ENCODE data around the gene SDK1.

SDK1 gene

GRCh38 chr7:3436746-3437145 is 135.7 kb downstream of the SDK1 start:
- Mint-ChIP-seq H3K4me1 (no peaks in the 10 kb centered on the region), H3K4me3 (no peak overlapping the region), H3K36me3 (ENCODE audit: insufficient read depth) (no peaks in the 10 kb centered on the region), H3K9me3 (no peaks in the 10 kb centered on the region), H3K27me3 (peaks cover 9% of the 10 kb centered on the region), H3K27ac (ENCODE audit: low read depth) (no peak overlapping the region)
- DNase-seq (ENCODE audit: low spot score in 2 of 2) (no peak), ATAC-seq (replicated peaks; ENCODE audit: extremely low read depth, poor library complexity, severe bottlenecking) (no peak)

GRCh38 chr7:3437467-3437866 is 136.4 kb downstream of the SDK1 start:
- no peak overlapping the region for H3K4me3 Mint-ChIP-seq
- no peaks in the 10 kb centered on the region for H3K4me1 Mint-ChIP-seq
- no peak overlapping the region for H3K27ac Mint-ChIP-seq (ENCODE audit: low read depth)
- H3K9me3 Mint-ChIP-seq, result no peaks in the 10 kb centered on the region
- H3K36me3 Mint-ChIP-seq (ENCODE audit: insufficient read depth), result no peaks in the 10 kb centered on the region
- no peak for DNase-seq (ENCODE audit: low spot score in 2 of 2)
- peaks cover 9% of the 10 kb centered on the region for H3K27me3 Mint-ChIP-seq
- no peak for ATAC-seq (replicated peaks; ENCODE audit: extremely low read depth, poor library complexity, severe bottlenecking)

- no peaks in the 10 kb centered on the region for H3K9me3 Mint-ChIP-seq
- no peak overlapping the region for H3K27ac Mint-ChIP-seq (ENCODE audit: low read depth)
- ATAC-seq (replicated peaks; ENCODE audit: extremely low read depth, poor library complexity, severe bottlenecking) (no peak), DNase-seq (ENCODE audit: low spot score in 2 of 2) (no peak)
- H3K4me3 Mint-ChIP-seq, result no peak overlapping the region
- H3K4me1 Mint-ChIP-seq, result no peaks in the 10 kb centered on the region
- peaks cover 5% of the 10 kb centered on the region for H3K27me3 Mint-ChIP-seq
- H3K36me3 Mint-ChIP-seq (ENCODE audit: insufficient read depth), result no peaks in the 10 kb centered on the region
Measured at GRCh38 chr7:3438352-3438751, 137.3 kb downstream of the SDK1 start.

GRCh38 chr7:3439333-3440030 is 138.4 kb downstream of the SDK1 start:
- H3K9me3 Mint-ChIP-seq, result no peaks in the 10 kb centered on the region
- H3K27me3 Mint-ChIP-seq, result peaks cover 8% of the 10 kb centered on the region
- H3K4me3 Mint-ChIP-seq, result no peak overlapping the region
- no peaks in the 10 kb centered on the region for H3K4me1 Mint-ChIP-seq
- no peaks in the 10 kb centered on the region for H3K36me3 Mint-ChIP-seq (ENCODE audit: insufficient read depth)
- no peak overlapping the region for H3K27ac Mint-ChIP-seq (ENCODE audit: low read depth)
- ATAC-seq (replicated peaks; ENCODE audit: extremely low read depth, poor library complexity, severe bottlenecking), result no peak
- no peak for DNase-seq (ENCODE audit: low spot score in 2 of 2)

GRCh38 chr7:3440509-3440908 is 139.5 kb downstream of the SDK1 start:
- DNase-seq (ENCODE audit: low spot score in 2 of 2) (no peak), ATAC-seq (replicated peaks; ENCODE audit: extremely low read depth, poor library complexity, severe bottlenecking) (no peak)
- H3K4me1 Mint-ChIP-seq, result no peaks in the 10 kb centered on the region
- no peak overlapping the region for H3K27ac Mint-ChIP-seq (ENCODE audit: low read depth)
- no peak overlapping the region for H3K4me3 Mint-ChIP-seq
- peaks cover under 1% of the 10 kb centered on the region for H3K9me3 Mint-ChIP-seq
- H3K27me3 Mint-ChIP-seq, result peaks cover 15% of the 10 kb centered on the region
- no peaks in the 10 kb centered on the region for H3K36me3 Mint-ChIP-seq (ENCODE audit: insufficient read depth)

GRCh38 chr7:3443716-3444115 is 142.7 kb downstream of the SDK1 start:
- Mint-ChIP-seq H3K4me3 (no peak overlapping the region), H3K9me3 (peaks cover 6% of the 10 kb centered on the region), H3K36me3 (ENCODE audit: insufficient read depth) (no peaks in the 10 kb centered on the region), H3K4me1 (no peaks in the 10 kb centered on the region), H3K27ac (ENCODE audit: low read depth) (no peak overlapping the region), H3K27me3 (peaks cover 22% of the 10 kb centered on the region)
- ATAC-seq (replicated peaks; ENCODE audit: extremely low read depth, poor library complexity, severe bottlenecking) (no peak), DNase-seq (ENCODE audit: low spot score in 2 of 2) (no peak)

GRCh38 chr7:3446786-3447185 is 145.7 kb downstream of the SDK1 start:
- Mint-ChIP-seq H3K4me3 (no peak overlapping the region), H3K9me3 (peaks cover 6% of the 10 kb centered on the region), H3K27ac (ENCODE audit: low read depth) (no peak overlapping the region), H3K27me3 (peaks cover 22% of the 10 kb centered on the region), H3K36me3 (ENCODE audit: insufficient read depth) (no peaks in the 10 kb centered on the region), H3K4me1 (no peaks in the 10 kb centered on the region)
- no peak for DNase-seq (ENCODE audit: low spot score in 2 of 2)
- ATAC-seq (replicated peaks; ENCODE audit: extremely low read depth, poor library complexity, severe bottlenecking), result no peak

- ATAC-seq (replicated peaks; ENCODE audit: extremely low read depth, poor library complexity, severe bottlenecking) (no peak), DNase-seq (ENCODE audit: low spot score in 2 of 2) (no peak)
- H3K9me3 Mint-ChIP-seq, result no peaks in the 10 kb centered on the region
- H3K27me3 Mint-ChIP-seq, result peaks cover 13% of the 10 kb centered on the region
- no peaks in the 10 kb centered on the region for H3K4me1 Mint-ChIP-seq
- H3K36me3 Mint-ChIP-seq (ENCODE audit: insufficient read depth), result no peaks in the 10 kb centered on the region
- H3K27ac Mint-ChIP-seq (ENCODE audit: low read depth), result no peak overlapping the region
- no peak overlapping the region for H3K4me3 Mint-ChIP-seq
Measured at GRCh38 chr7:3451701-3452100, 150.6 kb downstream of the SDK1 start.

GRCh38 chr7:3453398-3453797 is 152.3 kb downstream of the SDK1 start:
- ATAC-seq (replicated peaks; ENCODE audit: extremely low read depth, poor library complexity, severe bottlenecking) (no peak), DNase-seq (ENCODE audit: low spot score in 2 of 2) (no peak)
- H3K27ac Mint-ChIP-seq (ENCODE audit: low read depth), result no peak overlapping the region
- no peaks in the 10 kb centered on the region for H3K36me3 Mint-ChIP-seq (ENCODE audit: insufficient read depth)
- no peaks in the 10 kb centered on the region for H3K9me3 Mint-ChIP-seq
- H3K4me1 Mint-ChIP-seq, result no peaks in the 10 kb centered on the region
- H3K27me3 Mint-ChIP-seq, result peaks cover 13% of the 10 kb centered on the region
- no peak overlapping the region for H3K4me3 Mint-ChIP-seq

GRCh38 chr7:3455806-3456595 is 154.9 kb downstream of the SDK1 start:
- H3K27me3 Mint-ChIP-seq, result peaks cover 13% of the 10 kb centered on the region
- no peaks in the 10 kb centered on the region for H3K9me3 Mint-ChIP-seq
- no peak overlapping the region for H3K4me3 Mint-ChIP-seq
- H3K27ac Mint-ChIP-seq (ENCODE audit: low read depth), result no peak overlapping the region
- no peak for ATAC-seq (replicated peaks; ENCODE audit: extremely low read depth, poor library complexity, severe bottlenecking)
- DNase-seq (ENCODE audit: low spot score in 2 of 2), result no peak
- no peaks in the 10 kb centered on the region for H3K36me3 Mint-ChIP-seq (ENCODE audit: insufficient read depth)
- peaks cover under 1% of the 10 kb centered on the region for H3K4me1 Mint-ChIP-seq

GRCh38 chr7:3459111-3459510 is 158.1 kb downstream of the SDK1 start:
- no peaks in the 10 kb centered on the region for H3K9me3 Mint-ChIP-seq

GRCh38 chr7:3461923-3462322 is 160.9 kb downstream of the SDK1 start:
- Mint-ChIP-seq H3K9me3 (no peaks in the 10 kb centered on the region), H3K4me1 (peaks cover 33% of the 10 kb centered on the region), H3K27ac (ENCODE audit: low read depth) (peak overlapping the region; percentile 59), H3K4me3 (peak overlapping the region; percentile 45), H3K27me3 (no peaks in the 10 kb centered on the region), H3K36me3 (ENCODE audit: insufficient read depth) (no peaks in the 10 kb centered on the region)
- ATAC-seq (replicated peaks; ENCODE audit: extremely low read depth, poor library complexity, severe bottlenecking), result peak; percentile 80
- DNase-seq (ENCODE audit: low spot score in 2 of 2), result peak; percentile 28 to 60

More at GRCh38 chr7:3459111-3459510, 158.1 kb downstream of the SDK1 start:
- Mint-ChIP-seq H3K27ac (ENCODE audit: low read depth) (no peak overlapping the region), H3K4me3 (no peak overlapping the region), H3K4me1 (peaks cover 22% of the 10 kb centered on the region), H3K27me3 (no peaks in the 10 kb centered on the region), H3K36me3 (ENCODE audit: insufficient read depth) (no peaks in the 10 kb centered on the region)
- no peak for DNase-seq (ENCODE audit: low spot score in 2 of 2)
- ATAC-seq (replicated peaks; ENCODE audit: extremely low read depth, poor library complexity, severe bottlenecking), result no peak

GRCh38 chr7:3463696-3464095 is 162.6 kb downstream of the SDK1 start:
- H3K4me1 Mint-ChIP-seq, result peaks cover 33% of the 10 kb centered on the region
- no peaks in the 10 kb centered on the region for H3K27me3 Mint-ChIP-seq
- H3K27ac Mint-ChIP-seq (ENCODE audit: low read depth), result no peak overlapping the region
- H3K4me3 Mint-ChIP-seq, result no peak overlapping the region
- no peaks in the 10 kb centered on the region for H3K9me3 Mint-ChIP-seq
- DNase-seq (ENCODE audit: low spot score in 2 of 2), result no peak
- ATAC-seq (replicated peaks; ENCODE audit: extremely low read depth, poor library complexity, severe bottlenecking), result no peak
- no peaks in the 10 kb centered on the region for H3K36me3 Mint-ChIP-seq (ENCODE audit: insufficient read depth)

Data from central memory CD8-positive, alpha-beta T cell (primary cell).